DND-41 (cell line): ENCODE data around the gene GUCA1A.

Source experiments
- ATAC-seq: fragments of 200-7000 bp; cut with Tn5 transposase; 3 replicates; pipeline ENCODE4 v1.9.1; 2021; ENCODE audit warnings: low read depth; ENCODE audit not compliant: insufficient read depth
- DNase-seq: peaks from one replicate; pipeline ENCODE4 v3.0.0-alpha.2; 2020
- H2AFZ ChIP-seq: 2 replicates; pipeline ENCODE4 v1.6.0; 2012; ENCODE audit warnings: low read depth, low read length
- H3K27ac ChIP-seq: 2 replicates; pipeline ENCODE4 v1.5.1; 2012; ENCODE audit warnings: low read length, inconsistent platforms
- H3K27me3 ChIP-seq: fragments of 200-600 bp; sonication (generic); 2 replicates; pipeline ENCODE4 v1.6.0; 2012; ENCODE audit warnings: low read length, mild to moderate bottlenecking, inconsistent platforms; ENCODE audit not compliant: insufficient read depth, poor library complexity
- H3K36me3 ChIP-seq: 2 replicates; pipeline ENCODE4 v1.5.1; 2012; ENCODE audit warnings: low read length, inconsistent platforms; ENCODE audit not compliant: insufficient read depth
- H3K4me1 ChIP-seq: 2 replicates; pipeline ENCODE4 v1.5.1; 2012; ENCODE audit warnings: mild to moderate bottlenecking, low read length; ENCODE audit not compliant: insufficient read depth
- H3K4me2 ChIP-seq: 2 replicates; pipeline ENCODE4 v1.6.0; 2012; ENCODE audit warnings: mild to moderate bottlenecking, moderate library complexity, low read length, inconsistent platforms; ENCODE audit not compliant: insufficient read depth
- H3K4me3 ChIP-seq, 2 experiments: fragments of 200-600 bp in 1 of 2; shearing (Covaris generic) in 1 of 2; 2 replicates each; pipeline ENCODE4 v1.5.1; 2012 to 2016; ENCODE audit warnings: inconsistent platforms in 2 of 2, low read length in 2 of 2, mild to moderate bottlenecking in 2 of 2, low read depth in 1 of 2, moderate library complexity in 1 of 2
- H3K79me2 ChIP-seq: 2 replicates; pipeline ENCODE4 v1.6.0; 2012; ENCODE audit warnings: low read length, inconsistent platforms; ENCODE audit not compliant: insufficient read depth
- H3K9ac ChIP-seq: 2 replicates; pipeline ENCODE4 v1.6.0; 2012; ENCODE audit warnings: low read depth, mild to moderate bottlenecking, inconsistent platforms, low read length, moderate library complexity
- H3K9me3 ChIP-seq: 2 replicates; pipeline ENCODE4 v1.5.1; 2012; ENCODE audit warnings: low read length, moderate library complexity, mild to moderate bottlenecking, inconsistent platforms; ENCODE audit not compliant: insufficient read depth, severe bottlenecking
- H4K20me1 ChIP-seq: 2 replicates; pipeline ENCODE4 v1.6.0; 2012; ENCODE audit warnings: low read length; ENCODE audit not compliant: insufficient read depth
- EZH2 ChIP-seq: IDR thresholded peaks from 3 replicates; pipeline ENCODE4 v1.6.1; 2012; ENCODE audit warnings: borderline replicate concordance, low read depth, mild to moderate bottlenecking, moderate library complexity, low read length, inconsistent platforms; ENCODE audit not compliant: severe bottlenecking
- TF ChIP-seq, protein P1 (sequence below): IDR thresholded peaks from 2 replicates; pipeline ENCODE4 v1.5.1; 2012; ENCODE audit warnings: borderline replicate concordance, low read length, moderate library complexity, mild to moderate bottlenecking; ENCODE audit not compliant: poor library complexity, severe bottlenecking; ENCODE audit errors: extremely low read depth

The GUCA1A gene

DNA sequence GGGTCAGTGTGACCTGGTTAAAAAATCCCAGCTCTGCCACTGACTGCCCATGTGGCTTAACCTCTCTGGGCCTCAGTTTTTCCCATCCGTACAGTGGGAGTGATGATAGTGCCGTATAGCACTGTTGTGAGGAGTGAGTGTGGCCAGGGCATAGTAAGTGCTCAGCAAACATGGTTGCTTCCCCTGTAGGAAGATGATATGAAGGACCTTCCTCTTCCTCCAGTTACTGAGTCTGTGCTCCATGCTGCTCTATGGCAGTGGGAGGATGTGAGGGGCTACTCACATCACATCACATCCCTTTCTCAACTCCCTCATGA, 43.8 kb upstream of the GUCA1A start:
- H3K9me3 ChIP-seq = no peaks in the 10 kb centered on the region
- TF ChIP-seq, protein P1, sequence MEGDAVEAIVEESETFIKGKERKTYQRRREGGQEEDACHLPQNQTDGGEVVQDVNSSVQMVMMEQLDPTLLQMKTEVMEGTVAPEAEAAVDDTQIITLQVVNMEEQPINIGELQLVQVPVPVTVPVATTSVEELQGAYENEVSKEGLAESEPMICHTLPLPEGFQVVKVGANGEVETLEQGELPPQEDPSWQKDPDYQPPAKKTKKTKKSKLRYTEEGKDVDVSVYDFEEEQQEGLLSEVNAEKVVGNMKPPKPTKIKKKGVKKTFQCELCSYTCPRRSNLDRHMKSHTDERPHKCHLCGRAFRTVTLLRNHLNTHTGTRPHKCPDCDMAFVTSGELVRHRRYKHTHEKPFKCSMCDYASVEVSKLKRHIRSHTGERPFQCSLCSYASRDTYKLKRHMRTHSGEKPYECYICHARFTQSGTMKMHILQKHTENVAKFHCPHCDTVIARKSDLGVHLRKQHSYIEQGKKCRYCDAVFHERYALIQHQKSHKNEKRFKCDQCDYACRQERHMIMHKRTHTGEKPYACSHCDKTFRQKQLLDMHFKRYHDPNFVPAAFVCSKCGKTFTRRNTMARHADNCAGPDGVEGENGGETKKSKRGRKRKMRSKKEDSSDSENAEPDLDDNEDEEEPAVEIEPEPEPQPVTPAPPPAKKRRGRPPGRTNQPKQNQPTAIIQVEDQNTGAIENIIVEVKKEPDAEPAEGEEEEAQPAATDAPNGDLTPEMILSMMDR = no peak
- TF ChIP-seq EZH2 = no peak
- DNase-seq = no peak
- H3K4me3 ChIP-seq = no peak overlapping the region
- no peaks in the 10 kb centered on the region for H3K79me2 ChIP-seq
- no peaks in the 10 kb centered on the region for H4K20me1 ChIP-seq
- no peak for ATAC-seq
- no peak overlapping the region for H3K4me2 ChIP-seq
- no peak overlapping the region for H2AFZ ChIP-seq
- no peaks in the 10 kb centered on the region for H3K27me3 ChIP-seq
- H3K9ac ChIP-seq = no peak overlapping the region
- no peaks in the 10 kb centered on the region for H3K36me3 ChIP-seq
- H3K4me1 ChIP-seq = no peaks in the 10 kb centered on the region
- H3K27ac ChIP-seq = no peak overlapping the region

DNA sequence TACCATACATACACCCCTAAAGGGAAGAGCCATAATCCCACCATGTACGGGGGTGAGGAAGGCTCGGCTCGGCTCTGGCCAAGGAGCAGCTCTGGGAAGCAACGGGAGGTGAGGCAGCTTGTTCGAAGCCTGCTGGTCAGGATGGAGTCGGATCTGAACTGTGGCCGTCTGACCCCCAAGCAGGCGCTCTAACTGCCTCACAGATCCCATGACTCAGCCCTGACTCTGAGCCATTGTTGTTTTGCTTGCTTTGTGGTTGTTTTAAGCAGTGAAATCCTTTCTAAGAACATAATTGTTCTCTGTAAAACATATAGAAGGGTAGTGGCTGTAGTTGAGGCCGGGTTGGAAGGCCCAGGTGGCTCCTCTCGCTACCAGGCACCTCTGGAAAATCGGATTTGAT, 41.6 kb upstream of the GUCA1A start:
- no peak overlapping the region for H3K9ac ChIP-seq

GRCh38 chr6:42133926-42134325, 39.2 kb upstream of the GUCA1A start:
- Histone ChIP-seq H3K27me3 (no peaks in the 10 kb centered on the region), H3K9ac (no peak overlapping the region), H2AFZ (no peak overlapping the region), H3K4me3 (no peak overlapping the region), H3K36me3 (no peaks in the 10 kb centered on the region), H3K79me2 (no peaks in the 10 kb centered on the region), H3K4me2 (no peak overlapping the region), H4K20me1 (no peaks in the 10 kb centered on the region), H3K9me3 (no peaks in the 10 kb centered on the region), H3K27ac (no peak overlapping the region), H3K4me1 (no peaks in the 10 kb centered on the region)
- no peak for DNase-seq
- no peak for TF ChIP-seq EZH2
- TF ChIP-seq, protein P1 = no peak
- no peak for ATAC-seq

More for the DNA sequence above, 41.6 kb upstream of the GUCA1A start:
- H3K27ac ChIP-seq = no peak overlapping the region
- no peaks in the 10 kb centered on the region for H3K9me3 ChIP-seq
- H2AFZ ChIP-seq = no peak overlapping the region
- no peak for TF ChIP-seq EZH2
- TF ChIP-seq, protein P1 = no peak
- H3K4me3 ChIP-seq = no peak overlapping the region
- H3K27me3 ChIP-seq = no peaks in the 10 kb centered on the region
- H3K4me1 ChIP-seq = no peaks in the 10 kb centered on the region
- H3K79me2 ChIP-seq = no peaks in the 10 kb centered on the region
- H3K36me3 ChIP-seq = no peaks in the 10 kb centered on the region
- DNase-seq = no peak
- no peak for ATAC-seq
- H3K4me2 ChIP-seq = no peak overlapping the region
- no peaks in the 10 kb centered on the region for H4K20me1 ChIP-seq

GRCh38 chr6:42135161-42135560, 38.0 kb upstream of the GUCA1A start:
- Histone ChIP-seq H3K4me3 (no peak overlapping the region), H3K9ac (no peak overlapping the region), H3K4me2 (no peak overlapping the region), H3K36me3 (no peaks in the 10 kb centered on the region), H2AFZ (no peak overlapping the region), H3K79me2 (no peaks in the 10 kb centered on the region), H3K27me3 (no peaks in the 10 kb centered on the region), H3K27ac (no peak overlapping the region), H4K20me1 (no peaks in the 10 kb centered on the region), H3K9me3 (no peaks in the 10 kb centered on the region), H3K4me1 (no peaks in the 10 kb centered on the region)
- TF ChIP-seq, protein P1 = no peak
- TF ChIP-seq EZH2 = no peak
- DNase-seq (no peak), ATAC-seq (no peak)
